K562 (cell line): ENCODE results near the gene PPP6R1. TPM values are rescaled to one million over a fixed set of nuclear protein-coding genes. Genes with fewer than 3 reads are reported as not detected.

Source experiments
- CCAR2 ChIP-seq: fragments of 200-400 bp; formaldehyde crosslinking; IDR thresholded peaks from 2 replicates; pipeline ENCODE4 v1.6.1; 2017; ENCODE audit warnings: mild to moderate bottlenecking, low read depth, low read length
- DACH1 ChIP-seq: fragments of 450-650 bp; IDR thresholded peaks from 2 replicates; pipeline ENCODE4 v1.6.1; 2018; ENCODE audit not compliant: partially characterized antibody
- DPF2 ChIP-seq: fragments of 450-650 bp; IDR thresholded peaks from 2 replicates; pipeline ENCODE4 v1.6.1; 2016
- FOXA3 ChIP-seq, 2 experiments: fragments of 450-650 bp in 1 of 2; sonication (generic) in 1 of 2; formaldehyde crosslinking; IDR thresholded peaks in 1 of 2; conservative IDR thresholded peaks in 1 of 2; 2 replicates each; pipeline versions ENCODE4 v1.4.0 to v1.8.0; 2020 to 2022; ENCODE audit warnings: mild to moderate bottlenecking in 2 of 2, missing genetic modification reagents in 1 of 2
- FOXJ2 ChIP-seq: fragments of 200-800 bp; sonication (Bioruptor generic); IDR thresholded peaks from 2 replicates; pipeline ENCODE4 v1.6.1; 2016; ENCODE audit warnings: missing genetic modification characterization, missing compliant biosample characterization
- HSF4 ChIP-seq: fragments of 250-450 bp; sonication (Bioruptor Pico); IDR thresholded peaks from 2 replicates; pipeline ENCODE4 v2.1.2; 2022; ENCODE audit warnings: mild to moderate bottlenecking, moderate library complexity, borderline replicate concordance
- IRF2 ChIP-seq: sonication (generic); formaldehyde crosslinking; IDR thresholded peaks from 2 replicates; pipeline ENCODE4 v1.8.1; 2022; ENCODE audit warnings: mild to moderate bottlenecking, missing genetic modification reagents
- POLR2A ChIP-seq: fragments of 450-650 bp; conservative IDR thresholded peaks from 2 replicates; pipeline ENCODE4 v1.6.1; 2016
- RFX1 ChIP-seq: fragments of 450-650 bp; IDR thresholded peaks from 2 replicates; pipeline ENCODE4 v1.6.1; 2016; ENCODE audit warnings: mild to moderate bottlenecking, moderate library complexity
- SMARCA4 ChIP-seq: fragments of 450-650 bp; IDR thresholded peaks from 2 replicates; pipeline ENCODE4 v1.6.1; 2016
- YY1 ChIP-seq, 3 experiments: IDR thresholded peaks; 2 replicates each; pipeline ENCODE4 v1.6.1; 2011; ENCODE audit warnings: low read length in 2 of 3, mild to moderate bottlenecking in 2 of 3, moderate library complexity in 2 of 3, borderline replicate concordance in 1 of 3, control low read depth in 1 of 3, low read depth in 1 of 3; ENCODE audit not compliant: insufficient read depth in 3 of 3, insufficient replicate concordance in 2 of 3, control insufficient read depth in 1 of 3, insufficient read length in 1 of 3; ENCODE audit errors: extremely low read depth in 1 of 3
- ZBTB7A ChIP-seq: IDR thresholded peaks from 2 replicates; pipeline ENCODE4 v1.6.1; 2011; ENCODE audit warnings: low read depth, mild to moderate bottlenecking, low read length, moderate library complexity, borderline replicate concordance; ENCODE audit not compliant: control insufficient read depth
- ZNF212 ChIP-seq: fragments of 450-650 bp; formaldehyde crosslinking; IDR thresholded peaks from 2 replicates; pipeline ENCODE4 v1.4.0; 2020; ENCODE audit warnings: mild to moderate bottlenecking
- ZNF766 ChIP-seq: fragments of 200-800 bp; sonication (Bioruptor generic); conservative IDR thresholded peaks from 2 replicates; pipeline ENCODE4 v1.6.1; 2016; ENCODE audit warnings: missing genetic modification characterization, missing compliant biosample characterization
- polyA plus RNA-seq, 8 experiments: library from polyadenylated mRNA; depleted of rRNA in 4 of 8; stranded (reverse) in 5 of 8; unstranded in 3 of 8; fragments of >200 nt; fragmentation: Nextera tagmentation in 2 of 8; fragmentation: Illumina TruSeq in 1 of 8; extraction: Ambion mirVana in 2 of 8; extraction: Trizol in 1 of 8; gene quantifications; 2 replicates each; pipeline versions ENCODE4 v1.2.1 to v1.2.3, GENCODE V29; 2011 to 2014; ENCODE audit warnings: inconsistent platforms in 1 of 8, missing spikeins in 1 of 8
- total RNA-seq, 7 experiments: library from RNA; depleted of rRNA in 6 of 7; stranded (reverse); fragments of >200 nt in 6 of 7; fragmentation: Illumina TruSeq in 2 of 7; extraction: Trizol in 2 of 7; gene quantifications; 2 replicates each; pipeline versions ENCODE4 v1.2.1 to v1.2.3, GENCODE V29; 2011 to 2021; ENCODE audit warnings: low replicate concordance in 1 of 7
- TF ChIP-seq, protein P1 (sequence below): fragments of 250-450 bp; sonication (Bioruptor Pico); IDR thresholded peaks from 2 replicates; pipeline ENCODE4 v1.4.0; 2020; ENCODE audit warnings: mild to moderate bottlenecking
- TF ChIP-seq, protein P2 (sequence below): fragments of 450-650 bp; formaldehyde crosslinking; IDR thresholded peaks from 2 replicates; pipeline ENCODE4 v1.4.0; 2020; ENCODE audit warnings: mild to moderate bottlenecking, moderate library complexity
- TF ChIP-seq, protein P3 (sequence below): IDR thresholded peaks from 2 replicates; pipeline ENCODE4 v1.6.1; 2016; ENCODE audit warnings: missing genetic modification characterization, missing compliant biosample characterization
- TF ChIP-seq, protein P4 (sequence below): sonication (generic); formaldehyde crosslinking; IDR thresholded peaks from 2 replicates; pipeline ENCODE4 v1.8.1; 2023; ENCODE audit warnings: mild to moderate bottlenecking, missing genetic modification reagents
- TF ChIP-seq, protein P5 (sequence below): fragments of 450-650 bp; formaldehyde crosslinking; IDR thresholded peaks from 2 replicates; pipeline ENCODE4 v1.4.0; 2020; ENCODE audit warnings: mild to moderate bottlenecking, moderate library complexity

The PPP6R1 gene
- total and polyA plus RNA-seq, 9 of the 15 experiments (the other 6 are each of a cell fraction or from before 2014, with no cell fraction given) = 0.48 to 135 (median 37.2) TPM

DNA sequence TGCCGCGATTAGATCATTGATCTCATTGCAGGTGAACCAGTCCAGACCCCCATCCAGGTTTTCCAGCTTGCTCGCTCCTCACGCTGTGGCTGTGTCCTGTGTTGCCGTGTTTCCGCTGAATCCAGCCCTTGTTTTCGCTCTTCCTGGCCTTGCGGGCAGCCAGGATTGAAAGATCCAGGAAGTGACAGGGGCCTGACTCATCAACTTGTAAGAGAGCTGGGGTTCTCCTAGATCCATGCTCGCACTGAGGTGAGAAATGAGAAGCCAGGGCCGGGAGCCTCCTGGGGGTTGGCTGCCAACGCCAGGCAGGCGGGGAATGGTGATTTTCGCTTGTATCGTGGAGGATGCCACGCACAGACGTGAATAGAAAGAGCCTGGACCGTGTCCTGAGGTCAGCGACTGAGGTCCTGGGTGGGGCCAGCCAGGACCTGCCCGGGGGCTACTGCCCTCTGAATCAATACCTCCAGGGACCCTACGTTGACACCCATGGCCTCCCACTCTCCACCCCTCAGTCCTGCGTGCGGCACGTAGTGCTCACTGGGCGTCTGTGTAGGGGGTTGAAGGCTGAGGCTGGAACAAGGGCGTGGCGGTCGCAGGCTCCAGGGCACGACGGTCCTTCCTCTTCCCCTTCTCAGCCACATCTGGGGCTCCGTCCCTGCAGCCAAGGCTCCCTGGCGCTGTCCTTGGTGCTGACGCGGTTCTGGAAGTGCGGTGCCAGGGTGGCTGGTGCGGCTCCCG, 42.2 kb downstream of the PPP6R1 start (continued):
- peak; percentile 25; the same call in 1 of the 2 replicates for TF ChIP-seq HSF4 (CRISPR knock-in tag)
- TF ChIP-seq YY1 (IDR thresholded peaks at IDR 0.05; ENCODE audit: borderline replicate concordance in 1 of 3, control insufficient read depth in 1 of 3, extremely low read depth in 1 of 3, insufficient read depth in 3 of 3, insufficient read length in 1 of 3, insufficient replicate concordance in 2 of 3, low read depth in 1 of 3, low read length in 2 of 3) = peak in 2 of 3 experiments; percentile 74 to 79
- TF ChIP-seq ZNF212 (CRISPR knock-in tag) = no peak
- TF ChIP-seq ZNF766 = peak; percentile 70; the same call in 1 of the 2 replicates
- peak; percentile 89 for TF ChIP-seq CCAR2
- peak; percentile 76 for TF ChIP-seq SMARCA4
- TF ChIP-seq IRF2 (CRISPR knock-in tag) = peak; percentile 31; the same call in 1 of the 2 replicates
- TF ChIP-seq, protein P1, sequence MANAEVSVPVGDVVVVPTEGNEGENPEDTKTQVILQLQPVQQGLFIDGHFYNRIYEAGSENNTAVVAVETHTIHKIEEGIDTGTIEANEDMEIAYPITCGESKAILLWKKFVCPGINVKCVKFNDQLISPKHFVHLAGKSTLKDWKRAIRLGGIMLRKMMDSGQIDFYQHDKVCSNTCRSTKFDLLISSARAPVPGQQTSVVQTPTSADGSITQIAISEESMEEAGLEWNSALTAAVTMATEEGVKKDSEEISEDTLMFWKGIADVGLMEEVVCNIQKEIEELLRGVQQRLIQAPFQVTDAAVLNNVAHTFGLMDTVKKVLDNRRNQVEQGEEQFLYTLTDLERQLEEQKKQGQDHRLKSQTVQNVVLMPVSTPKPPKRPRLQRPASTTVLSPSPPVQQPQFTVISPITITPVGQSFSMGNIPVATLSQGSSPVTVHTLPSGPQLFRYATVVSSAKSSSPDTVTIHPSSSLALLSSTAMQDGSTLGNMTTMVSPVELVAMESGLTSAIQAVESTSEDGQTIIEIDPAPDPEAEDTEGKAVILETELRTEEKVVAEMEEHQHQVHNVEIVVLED (CRISPR knock-in tag) = peak; percentile 54
- 0 out of 2 replicates have a peak, but pooled peaks have one; percentile 29 for TF ChIP-seq ZBTB7A
- TF ChIP-seq, protein P2, sequence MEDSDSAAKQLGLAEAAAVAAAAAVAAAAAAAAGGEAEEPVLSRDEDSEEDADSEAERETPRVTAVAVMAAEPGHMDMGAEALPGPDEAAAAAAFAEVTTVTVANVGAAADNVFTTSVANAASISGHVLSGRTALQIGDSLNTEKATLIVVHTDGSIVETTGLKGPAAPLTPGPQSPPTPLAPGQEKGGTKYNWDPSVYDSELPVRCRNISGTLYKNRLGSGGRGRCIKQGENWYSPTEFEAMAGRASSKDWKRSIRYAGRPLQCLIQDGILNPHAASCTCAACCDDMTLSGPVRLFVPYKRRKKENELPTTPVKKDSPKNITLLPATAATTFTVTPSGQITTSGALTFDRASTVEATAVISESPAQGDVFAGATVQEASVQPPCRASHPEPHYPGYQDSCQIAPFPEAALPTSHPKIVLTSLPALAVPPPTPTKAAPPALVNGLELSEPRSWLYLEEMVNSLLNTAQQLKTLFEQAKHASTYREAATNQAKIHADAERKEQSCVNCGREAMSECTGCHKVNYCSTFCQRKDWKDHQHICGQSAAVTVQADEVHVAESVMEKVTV (CRISPR knock-in tag) = peak; percentile 12; the same call in 1 of the 2 replicates
- peak; percentile 88 for TF ChIP-seq FOXJ2
- TF ChIP-seq, protein P3, sequence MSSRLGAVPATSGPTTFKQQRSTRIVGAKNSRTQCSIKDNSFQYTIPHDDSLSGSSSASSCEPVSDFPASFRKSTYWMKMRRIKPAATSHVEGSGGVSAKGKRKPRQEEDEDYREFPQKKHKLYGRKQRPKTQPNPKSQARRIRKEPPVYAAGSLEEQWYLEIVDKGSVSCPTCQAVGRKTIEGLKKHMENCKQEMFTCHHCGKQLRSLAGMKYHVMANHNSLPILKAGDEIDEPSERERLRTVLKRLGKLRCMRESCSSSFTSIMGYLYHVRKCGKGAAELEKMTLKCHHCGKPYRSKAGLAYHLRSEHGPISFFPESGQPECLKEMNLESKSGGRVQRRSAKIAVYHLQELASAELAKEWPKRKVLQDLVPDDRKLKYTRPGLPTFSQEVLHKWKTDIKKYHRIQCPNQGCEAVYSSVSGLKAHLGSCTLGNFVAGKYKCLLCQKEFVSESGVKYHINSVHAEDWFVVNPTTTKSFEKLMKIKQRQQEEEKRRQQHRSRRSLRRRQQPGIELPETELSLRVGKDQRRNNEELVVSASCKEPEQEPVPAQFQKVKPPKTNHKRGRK (tag) = no peak
- peak in 1 of 2 experiments; percentile 36; a peak in 2 of 4 replicates for TF ChIP-seq FOXA3 (CRISPR knock-in tag; conservative IDR thresholded peaks at IDR 0.05 in 1 of 2, IDR thresholded peaks at IDR 0.05 in 1 of 2)
- peak; percentile 95 for TF ChIP-seq DPF2
- peak; percentile 38; the same call in 1 of the 2 replicates for TF ChIP-seq RFX1
- TF ChIP-seq, protein P4, sequence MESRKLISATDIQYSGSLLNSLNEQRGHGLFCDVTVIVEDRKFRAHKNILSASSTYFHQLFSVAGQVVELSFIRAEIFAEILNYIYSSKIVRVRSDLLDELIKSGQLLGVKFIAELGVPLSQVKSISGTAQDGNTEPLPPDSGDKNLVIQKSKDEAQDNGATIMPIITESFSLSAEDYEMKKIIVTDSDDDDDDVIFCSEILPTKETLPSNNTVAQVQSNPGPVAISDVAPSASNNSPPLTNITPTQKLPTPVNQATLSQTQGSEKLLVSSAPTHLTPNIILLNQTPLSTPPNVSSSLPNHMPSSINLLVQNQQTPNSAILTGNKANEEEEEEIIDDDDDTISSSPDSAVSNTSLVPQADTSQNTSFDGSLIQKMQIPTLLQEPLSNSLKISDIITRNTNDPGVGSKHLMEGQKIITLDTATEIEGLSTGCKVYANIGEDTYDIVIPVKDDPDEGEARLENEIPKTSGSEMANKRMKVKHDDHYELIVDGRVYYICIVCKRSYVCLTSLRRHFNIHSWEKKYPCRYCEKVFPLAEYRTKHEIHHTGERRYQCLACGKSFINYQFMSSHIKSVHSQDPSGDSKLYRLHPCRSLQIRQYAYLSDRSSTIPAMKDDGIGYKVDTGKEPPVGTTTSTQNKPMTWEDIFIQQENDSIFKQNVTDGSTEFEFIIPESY = peak; percentile 81
- peak; percentile 86 for TF ChIP-seq POLR2A
- TF ChIP-seq, protein P5, sequence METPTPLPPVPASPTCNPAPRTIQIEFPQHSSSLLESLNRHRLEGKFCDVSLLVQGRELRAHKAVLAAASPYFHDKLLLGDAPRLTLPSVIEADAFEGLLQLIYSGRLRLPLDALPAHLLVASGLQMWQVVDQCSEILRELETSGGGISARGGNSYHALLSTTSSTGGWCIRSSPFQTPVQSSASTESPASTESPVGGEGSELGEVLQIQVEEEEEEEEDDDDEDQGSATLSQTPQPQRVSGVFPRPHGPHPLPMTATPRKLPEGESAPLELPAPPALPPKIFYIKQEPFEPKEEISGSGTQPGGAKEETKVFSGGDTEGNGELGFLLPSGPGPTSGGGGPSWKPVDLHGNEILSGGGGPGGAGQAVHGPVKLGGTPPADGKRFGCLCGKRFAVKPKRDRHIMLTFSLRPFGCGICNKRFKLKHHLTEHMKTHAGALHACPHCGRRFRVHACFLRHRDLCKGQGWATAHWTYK (CRISPR knock-in tag) = peak; percentile 82
- TF ChIP-seq DACH1 = peak; percentile 82
